IPS-20b (cell line): ENCODE measurements around the gene FLG.
"Not testable (repeated sequence)": the region's sequence is repeated elsewhere in the genome, so short reads cannot be mapped to it uniquely, and the experiment has no call there.

Source experiments
- H3K27ac ChIP-seq: one replicate; pipeline ENCODE4 v1.5.1; 2013; ENCODE audit warnings: low read length
- H3K27me3 ChIP-seq: 2 replicates; pipeline ENCODE4 v1.6.1; 2013; ENCODE audit warnings: mild to moderate bottlenecking, low read length, inconsistent platforms; ENCODE audit not compliant: insufficient read depth
- H3K36me3 ChIP-seq: 2 replicates; pipeline ENCODE4 v1.6.1; 2013; ENCODE audit warnings: low read depth, mild to moderate bottlenecking, inconsistent platforms, low read length, moderate library complexity; ENCODE audit not compliant: insufficient read depth
- H3K4me1 ChIP-seq: 2 replicates; pipeline ENCODE4 v1.6.1; 2013; ENCODE audit warnings: mild to moderate bottlenecking, control low read depth, inconsistent platforms, low read length, moderate library complexity; ENCODE audit not compliant: insufficient read depth
- H3K4me3 ChIP-seq: 2 replicates; pipeline ENCODE4 v1.5.1; 2013; ENCODE audit warnings: mild to moderate bottlenecking, low read length, inconsistent platforms
- H3K9ac ChIP-seq: 2 replicates; pipeline ENCODE4 v1.6.1; 2013; ENCODE audit warnings: low read depth, mild to moderate bottlenecking, inconsistent platforms, low read length, moderate library complexity
- H3K9me3 ChIP-seq: 2 replicates; pipeline ENCODE4 v1.6.1; 2013; ENCODE audit warnings: mild to moderate bottlenecking, low read depth, low read length, inconsistent platforms; ENCODE audit not compliant: insufficient read depth

FLG gene

DNA sequence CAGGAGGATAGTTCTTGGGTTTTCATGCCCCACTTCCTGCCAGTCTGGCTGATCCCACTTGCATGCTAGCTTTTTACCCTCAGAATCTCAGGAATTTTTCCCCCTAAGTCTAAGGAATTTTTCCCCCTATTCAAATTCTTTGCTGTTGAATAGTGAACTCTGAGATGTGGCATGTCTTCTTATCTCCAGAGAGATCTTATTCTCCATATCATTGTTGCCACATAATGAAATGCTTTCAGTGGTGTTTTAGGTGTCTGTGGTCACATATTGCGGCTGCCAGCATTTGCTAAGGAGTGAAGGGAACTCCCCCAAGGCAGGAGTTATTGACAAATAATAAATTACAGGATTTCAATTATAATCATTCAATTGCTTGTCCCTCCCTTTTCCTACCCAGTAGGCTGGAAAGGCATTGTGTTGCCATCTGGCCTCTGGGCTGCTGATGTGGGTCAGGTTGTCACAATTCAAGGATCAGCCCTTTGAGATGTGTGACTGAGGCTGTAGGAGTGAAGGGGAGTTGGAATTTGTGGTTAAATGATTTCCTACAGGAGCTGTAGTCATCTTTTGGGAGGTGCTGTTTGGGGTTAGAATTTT, 3.9 kb upstream of the FLG start:
- Histone ChIP-seq H3K27ac (no peak overlapping the region), H3K4me3 (no peak overlapping the region), H3K27me3 (no peaks in the 10 kb centered on the region), H3K9ac (no peak overlapping the region), H3K9me3 (peaks cover 93% of the 10 kb centered on the region), H3K36me3 (no peaks in the 10 kb centered on the region), H3K4me1 (no peaks in the 10 kb centered on the region)

- H3K27ac ChIP-seq, result no peak overlapping the region
- no peak overlapping the region for H3K4me3 ChIP-seq
- no peaks in the 10 kb centered on the region for H3K36me3 ChIP-seq
- no peaks in the 10 kb centered on the region for H3K27me3 ChIP-seq
- no peaks in the 10 kb centered on the region for H3K4me1 ChIP-seq
- H3K9me3 ChIP-seq, result peaks cover 94% of the 10 kb centered on the region
- no peak overlapping the region for H3K9ac ChIP-seq
Measured at GRCh38 chr1:152313970-152314369, 11.1 kb downstream of the FLG start.

GRCh38 chr1:152313319-152313801, 11.7 kb downstream of the FLG start:
- Histone ChIP-seq H3K27me3 (no peaks in the 10 kb centered on the region), H3K27ac (no peak overlapping the region), H3K9me3 (peaks cover 94% of the 10 kb centered on the region), H3K4me1 (no peaks in the 10 kb centered on the region), H3K9ac (no peak overlapping the region), H3K36me3 (no peaks in the 10 kb centered on the region), H3K4me3 (no peak overlapping the region)

GRCh38 chr1:152312169-152312568, 12.9 kb downstream of the FLG start:
- not testable (repeated sequence) for H3K27ac ChIP-seq, H3K9ac ChIP-seq, H3K4me3 ChIP-seq, H3K4me1 ChIP-seq, H3K36me3 ChIP-seq, H3K27me3 ChIP-seq
- peaks cover 91% of the 10 kb centered on the region for H3K9me3 ChIP-seq

DNA sequence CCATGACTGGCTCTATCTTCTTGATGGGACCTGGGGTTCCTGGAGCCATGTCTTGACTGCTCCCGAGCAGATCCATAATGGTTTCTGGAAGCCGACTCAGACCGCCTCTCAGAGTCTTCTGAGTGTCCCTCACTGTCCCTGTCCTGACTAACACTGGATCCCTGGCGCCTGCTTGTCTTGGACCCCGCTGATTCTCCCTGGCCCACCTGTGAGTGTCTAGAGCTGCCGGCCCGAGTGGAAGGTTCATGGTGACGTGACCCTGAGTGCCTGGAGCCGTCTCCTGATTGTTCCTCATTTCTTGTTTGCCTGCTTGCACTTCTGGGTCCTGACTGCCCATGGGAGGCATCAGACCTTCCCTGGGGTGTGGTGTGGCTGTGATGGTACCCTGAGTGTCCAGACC, 15.1 kb downstream of the FLG start:
- Histone ChIP-seq H3K9ac (no peak overlapping the region), H3K27me3 (no peaks in the 10 kb centered on the region), H3K27ac (no peak overlapping the region), H3K36me3 (no peaks in the 10 kb centered on the region), H3K4me3 (no peak overlapping the region), H3K9me3 (peaks cover 74% of the 10 kb centered on the region), H3K4me1 (no peaks in the 10 kb centered on the region)

DNA sequence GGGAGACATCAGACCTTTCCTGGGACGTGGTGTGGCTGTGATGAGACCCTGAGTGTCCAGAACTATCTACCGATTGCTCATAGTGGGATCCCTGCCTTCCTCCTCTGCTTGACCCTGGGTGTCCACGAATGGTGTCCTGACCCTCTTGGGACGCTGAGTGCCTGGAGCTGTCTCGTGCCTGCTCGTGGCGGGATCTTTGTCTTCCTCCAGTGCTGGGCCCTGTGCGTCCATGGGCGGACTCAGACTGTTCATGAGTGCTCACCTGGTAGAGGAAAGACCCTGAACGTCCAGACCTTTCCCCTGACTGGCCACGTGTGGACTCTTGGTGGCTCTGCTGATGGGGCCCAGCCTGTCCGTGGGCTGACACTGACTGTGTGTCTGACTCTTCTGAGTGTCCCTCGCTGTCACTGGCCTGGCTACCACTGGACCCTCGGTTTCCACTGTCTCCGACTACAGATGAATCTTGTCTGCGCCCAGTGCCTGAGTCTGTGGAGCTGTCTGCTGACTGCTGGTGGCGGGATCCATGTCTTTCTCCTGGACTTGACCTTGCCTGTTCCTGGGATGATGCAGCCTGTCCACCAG, 15.6 kb downstream of the FLG start:
- not testable (repeated sequence) for H3K4me1 ChIP-seq, H3K27me3 ChIP-seq, H3K36me3 ChIP-seq, H3K27ac ChIP-seq, H3K9ac ChIP-seq, H3K4me3 ChIP-seq
- H3K9me3 ChIP-seq, result peaks cover 70% of the 10 kb centered on the region

DNA sequence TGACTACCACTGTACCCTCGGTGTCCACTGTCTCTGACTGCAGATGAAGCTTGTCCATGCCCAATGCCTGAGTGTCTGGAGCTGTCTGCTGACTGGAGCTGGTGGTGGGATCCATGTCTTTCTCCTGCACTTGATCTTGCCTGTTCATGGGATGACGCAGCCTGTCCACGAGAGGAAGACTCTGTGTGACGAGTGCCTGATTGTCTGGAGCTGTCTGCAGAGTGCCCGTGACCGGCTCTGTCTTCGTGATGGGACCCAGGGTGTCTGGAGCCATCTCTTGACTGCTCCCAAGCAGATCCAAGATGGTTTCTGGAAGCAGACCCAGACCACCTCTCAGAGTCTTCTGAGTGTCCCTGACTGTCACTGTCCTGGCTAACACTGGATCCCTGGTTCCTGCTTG, 16.3 kb downstream of the FLG start:
- not testable (repeated sequence) for H3K36me3 ChIP-seq, H3K27ac ChIP-seq, H3K4me3 ChIP-seq, H3K9ac ChIP-seq, H3K27me3 ChIP-seq, H3K4me1 ChIP-seq
- H3K9me3 ChIP-seq, result peaks cover 67% of the 10 kb centered on the region

DNA sequence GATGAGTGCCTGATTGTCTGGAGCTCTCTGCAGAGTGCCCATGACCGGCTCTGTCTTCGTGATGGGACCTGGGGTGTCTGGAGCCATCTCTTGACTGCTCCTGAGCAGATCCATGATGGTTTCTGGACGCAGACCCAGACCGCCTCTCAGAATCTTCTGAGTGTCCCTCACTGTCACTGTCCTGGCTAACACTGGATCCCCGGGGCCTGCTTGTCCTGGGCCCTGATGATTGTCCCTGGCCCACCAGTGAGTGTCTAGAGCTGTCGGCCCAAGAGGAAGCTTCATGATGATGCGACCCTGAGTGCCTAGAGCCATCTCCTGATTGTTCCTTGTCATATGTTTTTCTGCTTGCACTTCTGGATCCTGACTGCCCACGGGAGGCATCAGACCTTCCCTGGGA, 17.1 kb downstream of the FLG start:
- H3K9ac ChIP-seq, H3K27me3 ChIP-seq, H3K36me3 ChIP-seq, H3K27ac ChIP-seq, H3K4me1 ChIP-seq, H3K4me3 ChIP-seq: not testable (repeated sequence)
- peaks cover 65% of the 10 kb centered on the region for H3K9me3 ChIP-seq

DNA sequence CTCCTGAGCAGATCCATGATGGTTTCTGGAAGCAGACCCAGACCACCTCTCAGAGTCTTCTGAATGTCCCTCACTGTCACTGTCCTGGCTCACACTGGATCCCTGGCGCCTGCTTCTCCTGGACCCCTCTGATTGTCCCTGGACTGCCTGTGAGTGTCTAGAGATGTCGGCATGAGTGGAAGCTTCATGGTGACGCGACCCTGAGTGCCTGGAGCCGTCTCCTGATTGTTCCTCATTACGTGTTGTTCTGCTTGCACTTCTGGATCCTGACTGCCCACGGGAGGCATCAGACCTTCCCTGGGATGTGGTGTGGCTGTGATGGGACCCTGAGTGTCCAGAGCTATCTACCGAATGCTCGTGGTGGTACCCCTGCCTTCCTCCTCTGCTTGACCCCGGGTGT, 18.9 kb downstream of the FLG start:
- not testable (repeated sequence) for H3K4me1 ChIP-seq, H3K9ac ChIP-seq, H3K27ac ChIP-seq, H3K4me3 ChIP-seq, H3K27me3 ChIP-seq, H3K36me3 ChIP-seq
- H3K9me3 ChIP-seq, result peaks cover 65% of the 10 kb centered on the region

DNA sequence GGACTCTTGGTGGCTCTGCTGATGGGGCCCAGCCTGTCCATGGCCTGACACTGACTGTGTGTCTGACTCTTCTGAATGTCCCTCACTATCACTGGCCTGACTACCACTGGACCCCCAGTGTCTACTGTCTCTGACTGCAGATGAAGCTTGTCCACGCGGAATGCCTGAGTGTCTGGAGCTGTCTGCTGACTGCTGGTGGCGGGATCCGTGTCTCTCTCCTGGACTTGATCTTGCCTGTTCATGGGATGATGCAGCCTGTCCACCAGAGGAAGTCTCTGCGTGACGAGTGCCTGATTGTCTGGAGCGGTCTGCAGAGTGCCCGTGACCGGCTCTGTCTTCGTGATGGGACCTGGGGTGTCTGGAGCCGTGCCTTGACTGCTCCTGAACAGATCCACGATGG, 20.3 kb downstream of the FLG start:
- not testable (repeated sequence) for H3K4me3 ChIP-seq, H3K9ac ChIP-seq, H3K36me3 ChIP-seq, H3K4me1 ChIP-seq, H3K27ac ChIP-seq, H3K27me3 ChIP-seq
- H3K9me3 ChIP-seq, result peaks cover 65% of the 10 kb centered on the region

DNA sequence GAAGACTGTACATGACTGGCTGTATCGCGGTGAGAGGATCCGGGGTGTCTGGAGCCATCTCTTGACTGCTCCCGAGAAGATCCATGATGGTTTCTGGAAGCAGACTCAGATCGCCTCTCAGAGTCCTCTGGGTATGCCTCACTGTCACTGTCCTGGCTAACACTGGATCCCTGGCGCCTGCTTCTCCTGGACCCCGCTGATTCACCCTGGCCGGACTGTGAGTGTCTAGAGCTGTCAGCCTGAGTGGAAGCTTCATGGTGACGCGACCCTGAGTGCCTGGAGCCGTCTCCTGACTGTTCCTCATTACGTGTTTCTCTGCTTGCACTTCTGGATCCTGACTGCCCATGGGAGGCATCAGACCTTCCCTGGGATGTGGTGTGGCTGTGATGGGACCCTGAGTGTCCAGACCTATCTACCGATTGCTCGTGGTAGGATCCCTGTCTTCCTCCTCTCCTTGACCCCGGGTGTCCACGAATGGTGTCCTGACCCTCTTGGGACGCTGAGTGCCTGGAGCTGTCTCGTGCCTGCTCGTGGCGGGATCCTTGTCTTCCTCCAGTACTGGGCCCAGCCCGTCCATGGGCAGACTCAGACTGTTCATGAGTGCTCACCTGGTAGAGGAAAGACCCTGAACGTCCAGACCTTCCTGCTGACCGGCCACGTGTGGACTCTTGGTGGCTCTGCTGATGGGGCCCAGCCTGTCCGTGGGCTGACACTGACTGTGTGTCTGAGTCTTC, 21.7 kb downstream of the FLG start:
- not testable (repeated sequence) for H3K4me1 ChIP-seq, H3K27ac ChIP-seq, H3K4me3 ChIP-seq, H3K27me3 ChIP-seq, H3K36me3 ChIP-seq, H3K9ac ChIP-seq
- peaks cover 53% of the 10 kb centered on the region for H3K9me3 ChIP-seq

DNA sequence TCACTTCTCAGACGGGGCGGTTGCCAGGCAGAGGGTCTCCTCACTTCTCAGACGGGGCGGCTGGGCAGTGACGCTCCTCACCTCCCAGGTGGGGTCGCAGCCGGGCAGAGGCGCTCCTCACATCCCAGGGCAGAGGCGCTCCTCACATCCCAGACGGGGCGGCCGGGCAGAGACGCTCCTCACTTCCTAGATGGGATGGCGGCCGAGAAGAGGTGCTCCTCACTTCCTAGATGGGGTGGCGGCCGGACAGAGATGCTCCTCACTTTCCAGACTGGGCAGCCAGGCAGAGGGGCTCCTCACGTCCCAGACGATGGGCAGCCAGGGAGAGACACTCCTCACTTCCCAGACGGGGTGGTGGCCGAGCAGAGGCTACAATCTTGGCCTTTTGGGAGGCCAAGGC, 68.6 kb downstream of the FLG start:
- not testable (repeated sequence) for H3K4me1 ChIP-seq, H3K36me3 ChIP-seq, H3K9ac ChIP-seq, H3K27me3 ChIP-seq, H3K4me3 ChIP-seq, H3K27ac ChIP-seq
- H3K9me3 ChIP-seq, result peaks cover 55% of the 10 kb centered on the region
